Hepatocyte (in vitro differentiated cells): ENCODE data around the gene GID4.

Source experiments
- EZH2phosphoT487 ChIP-seq: fragments of 200-600 bp; sonication (generic); IDR thresholded peaks from one replicate; pipeline ENCODE4 v1.6.1; 2018; ENCODE audit warnings: antibody characterized with exemption, mild to moderate bottlenecking, low read depth, moderate library complexity; ENCODE audit not compliant: unreplicated experiment, severe bottlenecking
- TF ChIP-seq, protein P1 (sequence below): fragments of 200-600 bp; sonication (generic); IDR thresholded peaks from 2 replicates; pipeline ENCODE4 v1.5.1; 2016; ENCODE audit warnings: antibody characterized with exemption, mild to moderate bottlenecking; ENCODE audit not compliant: poor library complexity

DNA sequence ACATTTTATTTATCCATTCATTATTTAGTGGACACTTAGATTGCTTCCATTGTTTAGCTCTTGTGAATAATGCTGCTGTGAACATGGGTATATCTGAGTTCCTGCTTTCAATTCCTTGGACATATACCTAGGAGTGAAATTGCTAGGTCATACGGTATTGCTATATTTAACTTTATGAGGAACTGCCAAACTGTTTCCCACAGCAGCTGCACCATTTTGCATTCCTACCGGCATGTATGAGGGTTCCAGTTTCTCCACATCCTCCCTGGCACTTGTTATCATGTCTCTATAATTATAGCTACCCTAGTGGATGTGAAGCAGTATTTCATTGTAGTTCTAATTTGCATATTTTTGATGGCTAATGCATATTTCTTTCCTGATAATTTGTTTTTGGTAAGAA, 24.8 kb downstream of the GID4 start:
- TF ChIP-seq, protein P1, sequence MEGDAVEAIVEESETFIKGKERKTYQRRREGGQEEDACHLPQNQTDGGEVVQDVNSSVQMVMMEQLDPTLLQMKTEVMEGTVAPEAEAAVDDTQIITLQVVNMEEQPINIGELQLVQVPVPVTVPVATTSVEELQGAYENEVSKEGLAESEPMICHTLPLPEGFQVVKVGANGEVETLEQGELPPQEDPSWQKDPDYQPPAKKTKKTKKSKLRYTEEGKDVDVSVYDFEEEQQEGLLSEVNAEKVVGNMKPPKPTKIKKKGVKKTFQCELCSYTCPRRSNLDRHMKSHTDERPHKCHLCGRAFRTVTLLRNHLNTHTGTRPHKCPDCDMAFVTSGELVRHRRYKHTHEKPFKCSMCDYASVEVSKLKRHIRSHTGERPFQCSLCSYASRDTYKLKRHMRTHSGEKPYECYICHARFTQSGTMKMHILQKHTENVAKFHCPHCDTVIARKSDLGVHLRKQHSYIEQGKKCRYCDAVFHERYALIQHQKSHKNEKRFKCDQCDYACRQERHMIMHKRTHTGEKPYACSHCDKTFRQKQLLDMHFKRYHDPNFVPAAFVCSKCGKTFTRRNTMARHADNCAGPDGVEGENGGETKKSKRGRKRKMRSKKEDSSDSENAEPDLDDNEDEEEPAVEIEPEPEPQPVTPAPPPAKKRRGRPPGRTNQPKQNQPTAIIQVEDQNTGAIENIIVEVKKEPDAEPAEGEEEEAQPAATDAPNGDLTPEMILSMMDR, result no peak
- TF ChIP-seq EZH2phosphoT487, result no peak
